NCI-H1105 treated with DMSO at 0.1 percent for 48 hours (cell line): ENCODE measurements around the gene NEURL4.
"Not testable (repeated sequence)": the region's sequence is repeated elsewhere in the genome, so short reads cannot be mapped to it uniquely, and the experiment has no call there.

Experiments used
- DNase-seq: peaks from one replicate; lab custom pipeline; 2025; lab: John Stamatoyannopoulos, UW

The NEURL4 gene

GRCh38 chr17:7347630-7348477, 18.7 kb upstream of the NEURL4 start:
- DNase-seq: no peak

GRCh38 chr17:7346761-7347614, 17.9 kb upstream of the NEURL4 start:
- no peak for DNase-seq

DNA sequence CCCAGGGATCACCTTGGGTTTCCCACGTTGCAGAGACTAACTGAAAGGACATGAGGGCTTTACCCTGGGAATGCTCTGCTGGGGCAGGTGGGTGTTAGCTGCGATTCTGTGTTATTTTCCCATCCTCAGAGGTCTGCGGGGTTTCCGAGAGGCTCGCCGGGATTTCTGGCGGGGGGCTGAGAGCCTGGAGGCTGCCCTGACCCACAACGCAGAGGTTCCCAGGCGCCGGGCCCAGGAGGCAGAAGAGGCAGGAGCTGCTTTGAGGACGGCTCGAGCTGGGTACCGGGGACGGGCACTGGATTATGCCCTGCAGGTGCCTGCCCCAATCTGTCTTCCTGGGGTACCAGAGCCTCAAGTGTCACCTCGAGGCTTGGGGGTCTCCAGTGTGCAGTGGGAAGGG, 14.1 kb upstream of the NEURL4 start:
- DNase-seq: no peak

- DNase-seq: no peak
Measured at GRCh38 chr17:7341842-7342241, 12.7 kb upstream of the NEURL4 start.

GRCh38 chr17:7340179-7340578, 11.0 kb upstream of the NEURL4 start:
- no peak for DNase-seq

GRCh38 chr17:7337600-7337999, 8.5 kb upstream of the NEURL4 start:
- DNase-seq: not testable (repeated sequence)

DNA sequence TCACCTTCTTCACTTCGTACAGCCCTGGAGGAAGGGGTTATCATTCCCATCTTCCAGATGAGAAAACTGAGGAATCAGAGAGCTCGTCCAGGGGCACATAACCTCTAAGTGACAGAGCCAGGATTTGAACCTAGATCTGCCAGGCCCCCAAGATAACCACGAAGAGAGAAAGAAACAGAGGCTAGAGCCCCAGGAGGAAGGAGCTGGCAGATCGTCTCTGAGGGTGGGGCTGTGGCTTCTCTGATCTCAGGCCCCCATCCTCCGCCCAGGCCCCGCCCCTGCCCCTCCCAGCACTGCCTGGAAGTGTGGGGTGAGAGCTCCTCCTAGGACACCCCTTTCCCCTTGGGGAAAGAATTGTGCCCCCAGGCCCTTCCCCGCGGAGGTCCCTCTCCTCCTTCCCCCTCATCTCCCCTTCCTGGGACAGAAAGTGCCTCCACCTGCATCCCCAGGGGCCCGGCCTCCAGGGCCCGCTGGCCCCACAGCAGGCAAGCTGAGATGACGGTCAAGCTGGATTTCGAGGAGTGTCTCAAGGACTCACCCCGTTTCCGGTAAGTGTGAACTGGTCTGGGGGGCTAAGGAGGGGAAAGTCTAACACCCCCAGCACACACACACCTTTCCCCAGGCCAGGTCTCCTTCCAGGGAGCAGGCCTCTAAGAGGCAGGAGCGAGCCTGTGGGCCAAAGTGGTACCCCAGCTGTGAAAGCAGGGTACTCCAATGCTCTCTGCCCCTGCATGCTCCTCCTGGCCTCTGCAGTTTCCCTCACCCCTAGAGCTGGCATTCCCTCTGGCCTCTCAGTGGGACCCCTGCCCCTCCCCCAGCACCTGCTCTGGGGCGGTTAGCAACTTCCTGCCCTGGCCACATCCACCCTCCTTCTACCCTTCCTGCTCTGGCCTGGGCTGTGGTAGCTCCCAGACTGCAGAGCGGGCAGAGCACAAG, 7.4 kb upstream of the NEURL4 start, which contains the start of gene ACAP1:
TSS of gene ACAP1 (plus strand) at position 290 of the 936 bp plus-strand sequence. CDS start at position 496, 206 bp downstream.
- no peak for DNase-seq

DNA sequence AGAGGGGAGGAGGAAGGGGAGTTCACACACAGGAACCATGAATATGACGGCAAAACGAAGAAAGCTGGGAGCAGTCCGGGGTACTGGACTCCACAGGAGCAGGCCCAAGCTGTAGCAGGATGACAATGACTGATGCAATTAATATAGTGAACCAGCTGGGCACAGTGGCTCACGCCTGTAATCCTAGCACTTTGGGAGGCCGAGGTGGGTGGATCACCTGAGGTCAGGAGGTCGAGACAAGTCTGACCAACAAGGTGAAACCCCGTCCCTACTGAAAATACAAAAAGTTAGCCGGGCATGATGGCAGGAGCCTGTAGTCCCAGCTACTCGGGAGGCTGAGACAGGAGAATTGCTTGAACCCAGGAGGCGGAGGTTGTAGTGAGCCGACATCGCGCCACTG, 6.6 kb upstream of the NEURL4 start:
- not testable (repeated sequence) for DNase-seq

DNA sequence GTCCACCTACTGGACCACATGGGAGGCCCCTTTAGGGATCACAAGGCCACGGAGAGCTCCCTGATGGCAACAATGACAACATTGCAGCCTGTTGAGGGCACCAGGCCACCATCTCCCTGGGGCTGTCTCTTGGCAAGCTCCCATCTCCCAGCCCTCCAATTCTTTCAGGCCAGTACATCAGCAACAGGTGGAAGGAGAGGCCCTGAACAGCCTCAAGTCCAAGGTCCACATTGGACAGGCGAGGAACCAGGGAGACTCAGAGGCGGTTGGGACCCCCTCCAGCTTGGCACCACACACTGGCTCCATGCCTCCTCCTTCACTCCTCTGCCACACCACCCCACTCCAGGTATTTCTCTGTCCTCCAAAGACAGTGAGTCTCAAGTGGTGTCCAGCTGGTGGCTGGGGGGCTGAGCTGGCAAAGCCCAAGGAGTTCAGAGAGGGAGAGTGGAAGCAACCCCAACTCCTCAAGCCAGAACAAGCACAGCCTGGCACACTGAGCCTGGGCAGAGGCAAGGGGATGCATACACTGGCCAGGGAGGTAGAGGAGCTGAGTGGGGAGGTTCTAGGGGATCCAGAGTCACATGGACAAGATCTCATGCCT, 5.9 kb upstream of the NEURL4 start:
- no peak for DNase-seq

DNA sequence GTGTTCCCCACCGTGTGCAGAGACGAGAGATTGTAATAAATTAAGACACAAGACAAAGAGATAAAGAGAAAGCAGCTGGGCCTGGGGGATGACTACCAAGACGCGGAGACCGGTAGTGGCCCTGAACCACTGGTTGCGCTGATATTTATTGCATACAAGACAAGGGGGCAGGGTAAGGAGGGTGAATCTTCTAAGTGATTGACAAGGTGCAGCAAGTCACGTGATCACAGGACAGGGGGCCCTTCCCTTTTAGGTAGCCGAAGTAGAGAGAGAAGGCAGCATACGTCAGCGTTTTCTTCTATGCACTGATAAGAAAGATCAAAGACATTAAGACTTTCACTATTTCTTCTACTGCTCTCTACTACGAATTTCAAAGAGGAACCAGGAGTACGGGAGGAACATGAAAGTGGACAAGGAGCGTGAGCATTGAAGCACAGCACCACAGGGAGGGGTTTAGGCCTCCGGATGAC, 3.5 kb upstream of the NEURL4 start:
- DNase-seq: not testable (repeated sequence)

DNA sequence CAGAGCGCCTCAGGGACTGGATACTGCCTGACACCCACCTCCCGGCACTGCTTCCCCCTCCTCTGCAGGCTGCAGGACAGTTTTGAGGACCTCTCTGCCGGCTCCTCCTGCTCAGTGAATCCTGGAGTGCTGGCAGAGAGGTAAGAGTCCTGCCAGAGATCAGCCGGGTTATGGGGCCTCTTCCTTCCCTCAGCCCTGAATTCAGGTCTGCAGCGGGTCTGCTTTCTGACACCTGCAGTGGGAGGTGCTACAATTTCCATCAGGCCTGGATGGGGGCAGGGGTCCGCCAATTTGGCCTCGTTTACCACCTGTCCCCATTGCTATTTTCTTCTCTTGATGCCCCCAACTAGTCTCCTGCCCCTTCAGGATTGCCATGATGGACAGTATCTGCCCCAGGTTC, 3.0 kb upstream of the NEURL4 start:
- no peak for DNase-seq

DNA sequence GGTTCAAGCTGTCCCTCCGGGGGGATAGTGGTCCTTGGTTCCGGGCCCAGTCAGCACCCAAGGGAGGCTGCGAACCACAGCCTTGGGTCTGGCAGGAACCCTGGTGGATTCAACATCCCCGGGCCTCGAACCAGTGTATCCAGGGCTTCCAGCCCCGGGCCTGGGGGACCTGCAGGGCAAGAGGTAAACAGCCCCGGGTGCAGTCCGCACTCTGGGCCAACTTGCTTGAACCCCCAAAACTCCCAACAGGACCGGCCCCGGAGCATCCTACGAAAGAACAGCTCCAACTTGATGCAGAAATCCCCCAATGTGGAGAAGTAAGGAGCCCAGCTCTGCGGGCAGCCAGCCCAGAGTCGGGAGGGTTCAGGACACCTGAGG, 1.5 kb upstream of the NEURL4 start:
- DNase-seq: no peak

DNA sequence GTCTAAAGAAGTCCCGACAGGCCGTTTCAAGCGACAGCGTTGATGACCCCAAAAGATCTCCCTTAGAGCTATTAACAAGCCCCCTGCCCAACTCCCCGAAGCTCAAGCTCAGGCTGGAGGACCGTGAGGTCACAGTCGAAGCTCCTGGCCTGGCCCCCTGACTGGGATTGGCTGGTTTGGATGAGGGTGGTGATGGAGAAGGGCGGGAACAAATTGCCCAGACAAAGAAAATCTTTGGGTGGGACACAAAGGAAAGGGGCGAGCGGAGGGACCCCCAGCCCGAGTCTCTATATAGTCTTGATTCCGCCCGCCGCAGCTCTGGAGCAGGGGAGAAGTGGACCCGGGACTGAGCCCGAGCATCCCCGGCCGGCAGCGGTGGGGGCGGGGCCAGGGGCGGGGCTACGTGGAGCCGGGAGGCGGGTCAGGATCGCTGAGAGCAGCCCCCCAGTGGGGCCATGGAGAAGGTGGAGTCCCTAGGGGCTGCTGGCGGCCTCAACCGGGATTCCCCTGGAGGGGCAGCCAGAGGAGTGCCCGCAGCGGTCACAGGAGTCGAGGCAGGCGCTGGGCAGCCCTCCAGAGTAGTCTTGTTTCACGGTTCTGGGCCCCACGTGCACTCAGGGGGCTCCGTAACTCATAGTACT, 982 bp upstream of the NEURL4 start:
- DNase-seq: peak; percentile 86

GRCh38 chr17:7329374-7329996, 350 bp upstream of the NEURL4 start:
- DNase-seq: peak; percentile 99

DNA sequence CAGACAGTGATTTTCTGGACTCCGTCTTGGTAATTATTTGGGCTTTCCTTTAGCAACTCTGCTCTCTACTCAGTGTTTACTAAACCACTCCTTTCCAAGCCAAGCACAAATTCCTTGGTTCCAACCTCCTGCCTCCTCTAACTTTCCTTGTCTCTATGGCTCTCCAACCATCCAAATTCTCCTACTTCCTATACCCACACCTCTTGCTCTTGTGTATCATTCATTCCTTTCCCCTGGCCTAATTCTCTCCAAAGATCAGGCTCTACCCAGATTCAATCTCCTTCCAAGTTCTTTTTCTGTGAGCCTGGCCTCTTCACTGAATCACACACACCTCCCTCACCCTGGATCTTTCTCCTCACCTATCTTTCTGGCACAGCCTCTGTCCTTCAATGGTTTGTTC, 1.1 kb downstream of the NEURL4 start:
- no peak for DNase-seq

DNA sequence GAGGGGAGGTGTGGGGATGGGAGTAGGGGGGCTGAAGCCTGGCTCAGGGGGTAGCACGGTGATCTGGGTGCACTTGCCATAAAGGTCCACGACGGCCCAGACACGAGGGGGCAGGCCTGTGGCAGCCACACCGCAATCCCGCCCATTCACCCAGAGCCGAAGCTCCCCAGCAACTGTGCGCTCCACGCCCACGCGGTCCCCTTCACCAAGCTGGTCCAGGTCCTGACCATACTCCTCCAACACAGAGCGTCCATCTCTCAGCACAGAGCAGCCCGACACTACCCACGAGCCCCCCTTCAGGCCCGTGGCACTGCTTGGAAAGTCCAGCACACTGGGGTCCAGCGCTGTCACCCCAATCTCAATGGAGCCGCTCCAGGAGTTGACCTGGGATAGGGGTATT, 1.6 kb downstream of the NEURL4 start:
- DNase-seq: no peak

- no peak for DNase-seq
Measured at GRCh38 chr17:7327056-7327455, 2.1 kb downstream of the NEURL4 start.

GRCh38 chr17:7326186-7326585, 2.9 kb downstream of the NEURL4 start:
- no peak for DNase-seq

GRCh38 chr17:7325031-7325528, 4.1 kb downstream of the NEURL4 start:
- DNase-seq: no peak

DNA sequence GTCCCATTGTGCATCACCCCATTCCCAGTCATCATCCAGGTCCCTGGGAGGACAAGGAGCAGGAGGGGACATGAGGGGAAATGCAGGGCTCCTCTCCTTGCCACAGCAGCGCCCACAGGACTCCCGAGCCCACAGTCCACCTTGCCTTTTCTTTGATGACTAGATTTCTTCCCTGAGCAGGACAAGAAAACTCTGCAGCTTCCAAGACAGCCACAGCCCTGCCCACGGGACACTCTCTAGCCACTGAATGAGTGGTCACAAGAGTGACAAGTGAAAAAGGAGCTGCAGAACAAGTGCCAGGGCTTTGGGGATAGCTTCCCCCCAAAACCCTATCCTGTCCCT, 4.7 kb downstream of the NEURL4 start:
- no peak for DNase-seq
